A204.1 (cell line): Measurements from ENCODE around the gene CDC16.

Experiments
- FAIRE-seq: peaks from 2 replicates; lab custom pipeline; 2012; peaks lifted over from hg19 to GRCh38; lab: Jason Lieb, UNC

CDC16 gene

GRCh38 chr13:114264886-114265611 is 30.4 kb downstream of the CDC16 start:
- no peak for FAIRE-seq

GRCh38 chr13:114266241-114266640 is 31.5 kb downstream of the CDC16 start:
- FAIRE-seq: no peak

- FAIRE-seq: no peak
Observed at GRCh38 chr13:114268344-114269280, 33.9 kb downstream of the CDC16 start.

- FAIRE-seq: no peak
Observed at GRCh38 chr13:114269281-114269770, 34.6 kb downstream of the CDC16 start.

GRCh38 chr13:114272977-114273376 is 38.3 kb downstream of the CDC16 start:
- FAIRE-seq: no peak

GRCh38 chr13:114275304-114275703 is 40.6 kb downstream of the CDC16 start:
- FAIRE-seq: no peak

GRCh38 chr13:114279146-114279545 is 44.4 kb downstream of the CDC16 start:
- no peak for FAIRE-seq

GRCh38 chr13:114279758-114280355 is 45.2 kb downstream of the CDC16 start:
- FAIRE-seq: no peak

- no peak for FAIRE-seq
Observed at GRCh38 chr13:114281351-114282040, 46.8 kb downstream of the CDC16 start, which contains the start of gene UPF3A. Gene UPF3A (plus strand): TSS chr13:114281601. CDS start chr13:114281640, 39 bp downstream.

GRCh38 chr13:114282041-114282670 is 47.5 kb downstream of the CDC16 start:
- no peak for FAIRE-seq

GRCh38 chr13:114283576-114283975 is 48.9 kb downstream of the CDC16 start:
- no peak for FAIRE-seq

- no peak for FAIRE-seq
Observed at GRCh38 chr13:114284680-114285079, 50.0 kb downstream of the CDC16 start.

GRCh38 chr13:114285166-114285808 is 50.6 kb downstream of the CDC16 start:
- FAIRE-seq: no peak

- no peak for FAIRE-seq
Observed at GRCh38 chr13:114286808-114287207, 52.1 kb downstream of the CDC16 start.

GRCh38 chr13:114288157-114288591 is 53.5 kb downstream of the CDC16 start:
- no peak for FAIRE-seq

GRCh38 chr13:114296448-114296847 is 61.8 kb downstream of the CDC16 start:
- no peak for FAIRE-seq

- no peak for FAIRE-seq
Observed at GRCh38 chr13:114296902-114297301, 62.2 kb downstream of the CDC16 start.

- no peak for FAIRE-seq
Observed at GRCh38 chr13:114298866-114299265, 64.2 kb downstream of the CDC16 start.

GRCh38 chr13:114299604-114300305 is 65.1 kb downstream of the CDC16 start:
- FAIRE-seq: no peak

GRCh38 chr13:114303700-114304327 is 69.1 kb downstream of the CDC16 start:
- no peak for FAIRE-seq
